ENCODE data around the gene TRIM52. TPM values are rescaled to one million over a fixed set of nuclear protein-coding genes. Genes with fewer than 3 reads are reported as not detected.

Gene TRIM52
- total and polyA plus RNA-seq, 9 of the 15 experiments (the other 6 are each of a cell fraction or from before 2014, with no cell fraction given): 3.3 to 21.9 (median 13.5) TPM

DNA sequence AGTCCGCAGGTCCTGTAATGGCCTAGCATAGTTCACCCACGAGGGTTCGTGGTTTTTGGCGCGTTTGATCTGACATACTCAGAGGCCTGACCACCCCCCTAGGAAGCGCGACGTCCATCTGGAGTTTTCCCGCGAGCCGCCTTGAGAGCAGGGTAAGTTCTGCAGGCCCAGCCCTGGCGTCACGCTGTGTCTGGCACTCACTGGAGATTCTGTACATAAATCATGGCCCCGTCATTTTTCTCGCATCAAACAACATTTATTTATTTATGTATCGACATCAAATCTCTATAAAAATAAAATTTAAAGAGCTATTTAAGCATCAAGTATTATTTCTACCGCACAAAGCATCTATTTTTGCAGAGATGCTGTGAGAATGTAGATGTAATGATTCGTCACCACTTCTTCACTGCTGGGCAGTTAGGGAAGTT, 38.3 kb downstream of the TRIM52 start (continued):
- TF ChIP-seq SIRT6 (IDR thresholded peaks at IDR 0.05; ENCODE audit: low read depth, low read length) (no peak), SAP30 (IDR thresholded peaks at IDR 0.05; ENCODE audit: borderline replicate concordance, insufficient read depth, low read depth, low read length, poor library complexity, severe bottlenecking) (peak; percentile 15), RB1 (IDR thresholded peaks at IDR 0.05; ENCODE audit: low read depth) (0 out of 2 replicates have a peak, but pooled peaks have one; percentile 4), GABPB2 (CRISPR knock-in tag; conservative IDR thresholded peaks at IDR 0.05) (no peak), MIER1 (IDR thresholded peaks at IDR 0.05; ENCODE audit: low read depth) (no peak), SMARCA4 (IDR thresholded peaks at IDR 0.05) (no peak), POLR2AphosphoS2 (IDR thresholded peaks at IDR 0.05; ENCODE audit: low read length) (no peak), POLR3A (IDR thresholded peaks at IDR 0.05; ENCODE audit: borderline replicate concordance, extremely low read depth, insufficient read depth, insufficient read length) (no peak), CXXC5 (CRISPR knock-in tag; IDR thresholded peaks at IDR 0.05) (no peak), NEUROD1 (IDR thresholded peaks at IDR 0.05; ENCODE audit: borderline replicate concordance, low read depth, low read length, partially characterized antibody) (peak; percentile 5), MTA3 (IDR thresholded peaks at IDR 0.05; ENCODE audit: borderline replicate concordance) (no peak), EZH2 (IDR thresholded peaks at IDR 0.05; ENCODE audit: borderline replicate concordance, low read depth, low read length) (no peak)
- TF ChIP-seq, protein P1, sequence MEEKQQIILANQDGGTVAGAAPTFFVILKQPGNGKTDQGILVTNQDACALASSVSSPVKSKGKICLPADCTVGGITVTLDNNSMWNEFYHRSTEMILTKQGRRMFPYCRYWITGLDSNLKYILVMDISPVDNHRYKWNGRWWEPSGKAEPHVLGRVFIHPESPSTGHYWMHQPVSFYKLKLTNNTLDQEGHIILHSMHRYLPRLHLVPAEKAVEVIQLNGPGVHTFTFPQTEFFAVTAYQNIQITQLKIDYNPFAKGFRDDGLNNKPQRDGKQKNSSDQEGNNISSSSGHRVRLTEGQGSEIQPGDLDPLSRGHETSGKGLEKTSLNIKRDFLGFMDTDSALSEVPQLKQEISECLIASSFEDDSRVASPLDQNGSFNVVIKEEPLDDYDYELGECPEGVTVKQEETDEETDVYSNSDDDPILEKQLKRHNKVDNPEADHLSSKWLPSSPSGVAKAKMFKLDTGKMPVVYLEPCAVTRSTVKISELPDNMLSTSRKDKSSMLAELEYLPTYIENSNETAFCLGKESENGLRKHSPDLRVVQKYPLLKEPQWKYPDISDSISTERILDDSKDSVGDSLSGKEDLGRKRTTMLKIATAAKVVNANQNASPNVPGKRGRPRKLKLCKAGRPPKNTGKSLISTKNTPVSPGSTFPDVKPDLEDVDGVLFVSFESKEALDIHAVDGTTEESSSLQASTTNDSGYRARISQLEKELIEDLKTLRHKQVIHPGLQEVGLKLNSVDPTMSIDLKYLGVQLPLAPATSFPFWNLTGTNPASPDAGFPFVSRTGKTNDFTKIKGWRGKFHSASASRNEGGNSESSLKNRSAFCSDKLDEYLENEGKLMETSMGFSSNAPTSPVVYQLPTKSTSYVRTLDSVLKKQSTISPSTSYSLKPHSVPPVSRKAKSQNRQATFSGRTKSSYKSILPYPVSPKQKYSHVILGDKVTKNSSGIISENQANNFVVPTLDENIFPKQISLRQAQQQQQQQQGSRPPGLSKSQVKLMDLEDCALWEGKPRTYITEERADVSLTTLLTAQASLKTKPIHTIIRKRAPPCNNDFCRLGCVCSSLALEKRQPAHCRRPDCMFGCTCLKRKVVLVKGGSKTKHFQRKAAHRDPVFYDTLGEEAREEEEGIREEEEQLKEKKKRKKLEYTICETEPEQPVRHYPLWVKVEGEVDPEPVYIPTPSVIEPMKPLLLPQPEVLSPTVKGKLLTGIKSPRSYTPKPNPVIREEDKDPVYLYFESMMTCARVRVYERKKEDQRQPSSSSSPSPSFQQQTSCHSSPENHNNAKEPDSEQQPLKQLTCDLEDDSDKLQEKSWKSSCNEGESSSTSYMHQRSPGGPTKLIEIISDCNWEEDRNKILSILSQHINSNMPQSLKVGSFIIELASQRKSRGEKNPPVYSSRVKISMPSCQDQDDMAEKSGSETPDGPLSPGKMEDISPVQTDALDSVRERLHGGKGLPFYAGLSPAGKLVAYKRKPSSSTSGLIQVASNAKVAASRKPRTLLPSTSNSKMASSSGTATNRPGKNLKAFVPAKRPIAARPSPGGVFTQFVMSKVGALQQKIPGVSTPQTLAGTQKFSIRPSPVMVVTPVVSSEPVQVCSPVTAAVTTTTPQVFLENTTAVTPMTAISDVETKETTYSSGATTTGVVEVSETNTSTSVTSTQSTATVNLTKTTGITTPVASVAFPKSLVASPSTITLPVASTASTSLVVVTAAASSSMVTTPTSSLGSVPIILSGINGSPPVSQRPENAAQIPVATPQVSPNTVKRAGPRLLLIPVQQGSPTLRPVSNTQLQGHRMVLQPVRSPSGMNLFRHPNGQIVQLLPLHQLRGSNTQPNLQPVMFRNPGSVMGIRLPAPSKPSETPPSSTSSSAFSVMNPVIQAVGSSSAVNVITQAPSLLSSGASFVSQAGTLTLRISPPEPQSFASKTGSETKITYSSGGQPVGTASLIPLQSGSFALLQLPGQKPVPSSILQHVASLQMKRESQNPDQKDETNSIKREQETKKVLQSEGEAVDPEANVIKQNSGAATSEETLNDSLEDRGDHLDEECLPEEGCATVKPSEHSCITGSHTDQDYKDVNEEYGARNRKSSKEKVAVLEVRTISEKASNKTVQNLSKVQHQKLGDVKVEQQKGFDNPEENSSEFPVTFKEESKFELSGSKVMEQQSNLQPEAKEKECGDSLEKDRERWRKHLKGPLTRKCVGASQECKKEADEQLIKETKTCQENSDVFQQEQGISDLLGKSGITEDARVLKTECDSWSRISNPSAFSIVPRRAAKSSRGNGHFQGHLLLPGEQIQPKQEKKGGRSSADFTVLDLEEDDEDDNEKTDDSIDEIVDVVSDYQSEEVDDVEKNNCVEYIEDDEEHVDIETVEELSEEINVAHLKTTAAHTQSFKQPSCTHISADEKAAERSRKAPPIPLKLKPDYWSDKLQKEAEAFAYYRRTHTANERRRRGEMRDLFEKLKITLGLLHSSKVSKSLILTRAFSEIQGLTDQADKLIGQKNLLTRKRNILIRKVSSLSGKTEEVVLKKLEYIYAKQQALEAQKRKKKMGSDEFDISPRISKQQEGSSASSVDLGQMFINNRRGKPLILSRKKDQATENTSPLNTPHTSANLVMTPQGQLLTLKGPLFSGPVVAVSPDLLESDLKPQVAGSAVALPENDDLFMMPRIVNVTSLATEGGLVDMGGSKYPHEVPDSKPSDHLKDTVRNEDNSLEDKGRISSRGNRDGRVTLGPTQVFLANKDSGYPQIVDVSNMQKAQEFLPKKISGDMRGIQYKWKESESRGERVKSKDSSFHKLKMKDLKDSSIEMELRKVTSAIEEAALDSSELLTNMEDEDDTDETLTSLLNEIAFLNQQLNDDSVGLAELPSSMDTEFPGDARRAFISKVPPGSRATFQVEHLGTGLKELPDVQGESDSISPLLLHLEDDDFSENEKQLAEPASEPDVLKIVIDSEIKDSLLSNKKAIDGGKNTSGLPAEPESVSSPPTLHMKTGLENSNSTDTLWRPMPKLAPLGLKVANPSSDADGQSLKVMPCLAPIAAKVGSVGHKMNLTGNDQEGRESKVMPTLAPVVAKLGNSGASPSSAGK (IDR thresholded peaks at IDR 0.05): peak; percentile 85
- TF ChIP-seq, protein P2, sequence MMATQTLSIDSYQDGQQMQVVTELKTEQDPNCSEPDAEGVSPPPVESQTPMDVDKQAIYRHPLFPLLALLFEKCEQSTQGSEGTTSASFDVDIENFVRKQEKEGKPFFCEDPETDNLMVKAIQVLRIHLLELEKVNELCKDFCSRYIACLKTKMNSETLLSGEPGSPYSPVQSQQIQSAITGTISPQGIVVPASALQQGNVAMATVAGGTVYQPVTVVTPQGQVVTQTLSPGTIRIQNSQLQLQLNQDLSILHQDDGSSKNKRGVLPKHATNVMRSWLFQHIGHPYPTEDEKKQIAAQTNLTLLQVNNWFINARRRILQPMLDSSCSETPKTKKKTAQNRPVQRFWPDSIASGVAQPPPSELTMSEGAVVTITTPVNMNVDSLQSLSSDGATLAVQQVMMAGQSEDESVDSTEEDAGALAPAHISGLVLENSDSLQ (IDR thresholded peaks at IDR 0.05): peak; percentile 67
- TF ChIP-seq, protein P3, sequence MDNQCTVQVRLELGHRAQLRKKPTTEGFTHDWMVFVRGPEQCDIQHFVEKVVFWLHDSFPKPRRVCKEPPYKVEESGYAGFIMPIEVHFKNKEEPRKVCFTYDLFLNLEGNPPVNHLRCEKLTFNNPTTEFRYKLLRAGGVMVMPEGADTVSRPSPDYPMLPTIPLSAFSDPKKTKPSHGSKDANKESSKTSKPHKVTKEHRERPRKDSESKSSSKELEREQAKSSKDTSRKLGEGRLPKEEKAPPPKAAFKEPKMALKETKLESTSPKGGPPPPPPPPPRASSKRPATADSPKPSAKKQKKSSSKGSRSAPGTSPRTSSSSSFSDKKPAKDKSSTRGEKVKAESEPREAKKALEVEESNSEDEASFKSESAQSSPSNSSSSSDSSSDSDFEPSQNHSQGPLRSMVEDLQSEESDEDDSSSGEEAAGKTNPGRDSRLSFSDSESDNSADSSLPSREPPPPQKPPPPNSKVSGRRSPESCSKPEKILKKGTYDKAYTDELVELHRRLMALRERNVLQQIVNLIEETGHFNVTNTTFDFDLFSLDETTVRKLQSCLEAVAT (IDR thresholded peaks at IDR 0.05): peak in 1 of 2 experiments; percentile 46; a peak in 1 of 4 replicates
